ENCODE measurements around the gene CLN6. TPM values are rescaled to one million over a fixed set of nuclear protein-coding genes. Genes with fewer than 3 reads are reported as not detected.

CLN6 gene
- total and polyA plus RNA-seq, 7 donors: 8.3 to 22.2 (median 13.1) TPM

- ATAC-seq: peak; percentile 63 to 78 (median 72)
These were observed 43.3 kb upstream of the CLN6 start for GRCh38 chr15:68272721-68273271.

DNA sequence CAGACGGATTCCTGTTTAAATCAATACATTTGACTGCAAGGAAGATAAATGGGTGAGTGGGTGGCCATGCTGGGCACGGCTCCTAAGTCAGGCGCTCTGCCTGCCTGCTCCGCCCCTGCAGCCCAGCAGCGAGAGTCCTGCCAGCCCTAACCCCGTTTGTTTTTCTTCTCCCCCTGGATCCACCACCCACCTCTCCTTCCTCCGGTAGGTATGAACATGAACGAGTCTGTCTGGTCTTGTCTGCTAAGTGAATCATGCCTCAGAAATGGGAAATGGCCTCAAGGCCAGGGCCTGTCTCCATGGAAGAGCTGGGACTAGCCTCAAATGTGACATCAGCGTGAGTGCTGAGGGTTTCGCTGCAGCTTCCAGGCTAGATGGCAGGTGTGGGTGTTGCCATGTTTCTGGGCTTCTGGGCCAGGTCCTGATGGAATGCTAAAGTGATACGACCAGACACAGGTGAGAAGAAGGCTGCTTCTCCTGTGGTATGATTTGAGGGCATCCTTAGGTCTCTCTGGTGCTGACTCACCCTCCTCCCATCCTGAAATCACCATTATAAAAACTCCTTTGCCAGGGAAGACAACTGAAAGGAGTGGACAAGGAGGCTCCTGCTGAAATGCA is 42.4 kb upstream of the CLN6 start:
- WGBS, 3 donors: 29 to 50% (median 35%) methylated on average over 11 of the region's 11 CpGs
- ATAC-seq (peak; percentile 74 to 79 (median 76)), DNase-seq (peak in 1 of 2 donors; percentile 39)
- intact Hi-C loops (cut with DNase I): loop anchor here in 1 of 2 donors (10.0 kb wide), 1 partner anchor 1197 kb away; no protein-coding TSS in a partner anchor
- Histone ChIP-seq H3K27ac (peak overlapping the region; percentile 97), H3K4me1 (peaks cover 48% of the 10 kb centered on the region), H3K36me3 (ENCODE audit: insufficient read depth in 1 of 2, low read depth in 1 of 2) (no peaks in the 10 kb centered on the region), H3K27me3 (ENCODE audit: insufficient read depth in 3 of 3, low read length in 2 of 3) (no peaks in the 10 kb centered on the region), H3K9me3 (no peaks in the 10 kb centered on the region), H3K4me3 (peak overlapping the region; percentile 35)
- no peak for TF ChIP-seq CTCF (IDR thresholded peaks at IDR 0.05)

More at GRCh38 chr15:68272721-68273271, 43.3 kb upstream of the CLN6 start:
- Histone ChIP-seq H3K4me1 (peaks cover 48% of the 10 kb centered on the region), H3K9me3 (no peaks in the 10 kb centered on the region), H3K36me3 (ENCODE audit: insufficient read depth in 1 of 2, low read depth in 1 of 2) (no peaks in the 10 kb centered on the region), H3K27ac (peak overlapping the region; percentile 97), H3K4me3 (peak overlapping the region; percentile 12), H3K27me3 (ENCODE audit: insufficient read depth in 3 of 3, low read length in 2 of 3) (no peaks in the 10 kb centered on the region)
- DNase-seq: no peak
- TF ChIP-seq CTCF (IDR thresholded peaks at IDR 0.05): no peak
- intact Hi-C loops (cut with DNase I): loop anchor here in 1 of 2 donors (10.0 kb wide), 1 partner anchor 1198 kb away; no protein-coding TSS in a partner anchor
- 27 to 76% (median 39%) methylated on average over 1 of the region's 1 CpG for WGBS, 3 donors

- no peak overlapping the region for H3K4me3 ChIP-seq
- peaks cover 20% of the 10 kb centered on the region for H3K4me1 ChIP-seq
- H3K27me3 ChIP-seq (ENCODE audit: insufficient read depth in 3 of 3, low read length in 2 of 3): no peaks in the 10 kb centered on the region
- TF ChIP-seq CTCF (IDR thresholded peaks at IDR 0.05): no peak
- no peak overlapping the region for H3K27ac ChIP-seq
- WGBS, 3 donors: 20 to 33% (median 28%) methylated on average over 3 of the region's 3 CpGs
- ATAC-seq (no peak), DNase-seq (no peak)
- no peaks in the 10 kb centered on the region for H3K9me3 ChIP-seq
- no peaks in the 10 kb centered on the region for H3K36me3 ChIP-seq (ENCODE audit: insufficient read depth in 1 of 2, low read depth in 1 of 2)
- intact Hi-C loops (cut with DNase I): no loop called here
These were observed 38.9 kb upstream of the CLN6 start for GRCh38 chr15:68268405-68268804.

DNA sequence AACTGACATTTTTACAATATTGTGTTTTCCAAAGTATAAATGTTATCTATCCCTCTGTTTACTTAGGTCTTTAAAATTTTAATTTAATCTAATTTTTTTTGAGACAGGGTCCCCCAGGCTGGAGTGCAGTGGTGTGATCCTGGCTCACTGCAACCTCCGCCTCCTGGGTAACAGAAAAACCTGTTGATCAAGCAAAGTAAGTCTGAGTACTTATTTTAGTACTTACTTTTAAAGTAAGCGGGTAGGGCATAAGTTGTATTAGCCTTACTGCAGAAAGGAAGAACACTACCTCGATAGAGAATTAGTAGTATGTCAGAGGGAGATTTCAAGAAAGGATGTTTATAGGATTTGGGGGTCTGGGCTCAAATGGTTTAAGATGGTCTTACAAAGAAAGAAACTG is 36.1 kb upstream of the CLN6 start:
- H3K27ac ChIP-seq: no peak overlapping the region
- no peaks in the 10 kb centered on the region for H3K27me3 ChIP-seq (ENCODE audit: insufficient read depth in 3 of 3, low read length in 2 of 3)
- ATAC-seq: no peak

More for the DNA sequence above, 36.1 kb upstream of the CLN6 start:
- Histone ChIP-seq H3K9me3 (no peaks in the 10 kb centered on the region), H3K4me3 (no peak overlapping the region), H3K4me1 (no peaks in the 10 kb centered on the region), H3K36me3 (ENCODE audit: insufficient read depth in 1 of 2, low read depth in 1 of 2) (no peaks in the 10 kb centered on the region)
- no peak for TF ChIP-seq CTCF (IDR thresholded peaks at IDR 0.05)
- no peak for DNase-seq
- intact Hi-C loops (cut with DNase I): no loop called here
- 87 to 91% (median 89%) methylated on average over 3 of the region's 3 CpGs for WGBS, 3 donors

Measured in psoas muscle (tissue), 8 donors.